GM18519 (cell line): ENCODE results near the gene AGR3.

Source experiments
- ATAC-seq: cut with Tn5 transposase; IDR thresholded peaks from one replicate; pipeline ENCODE4 v1.9.1; 2021; ENCODE audit warnings: mild to moderate bottlenecking, moderate library complexity; ENCODE audit not compliant: unreplicated experiment, low FRiP score

The AGR3 gene

GRCh38 chr7:16838891-16839290 lies 42.9 kb downstream of the AGR3 start:
- no peak for ATAC-seq

- no peak for ATAC-seq
Observed at GRCh38 chr7:16838386-16838785, 43.4 kb downstream of the AGR3 start.

- no peak for ATAC-seq
Observed at GRCh38 chr7:16836481-16836880, 45.3 kb downstream of the AGR3 start.

GRCh38 chr7:16833373-16833772 lies 48.4 kb downstream of the AGR3 start:
- ATAC-seq = no peak

- no peak for ATAC-seq
Observed at GRCh38 chr7:16826060-16826459, 55.7 kb downstream of the AGR3 start.

- no peak for ATAC-seq
Observed at GRCh38 chr7:16822029-16822428, 59.8 kb downstream of the AGR3 start.

- ATAC-seq = no peak
Observed at GRCh38 chr7:16818732-16819131, 63.1 kb downstream of the AGR3 start.

- ATAC-seq = no peak
Observed at GRCh38 chr7:16817536-16817935, 64.2 kb downstream of the AGR3 start.

GRCh38 chr7:16816824-16817223 lies 65.0 kb downstream of the AGR3 start:
- ATAC-seq = no peak

- no peak for ATAC-seq
Observed at GRCh38 chr7:16815001-16815400, 66.8 kb downstream of the AGR3 start.

- no peak for ATAC-seq
Observed at GRCh38 chr7:16813232-16813616, 68.6 kb downstream of the AGR3 start.

GRCh38 chr7:16812542-16813231 lies 69.1 kb downstream of the AGR3 start:
- no peak for ATAC-seq

- no peak for ATAC-seq
Observed at GRCh38 chr7:16811551-16811950, 70.2 kb downstream of the AGR3 start.

GRCh38 chr7:16810573-16810972 lies 71.2 kb downstream of the AGR3 start:
- ATAC-seq = no peak

- ATAC-seq = no peak
Observed at GRCh38 chr7:16810112-16810511, 71.7 kb downstream of the AGR3 start.
